GM18520 (cell line): ENCODE measurements around the gene UPB1.

ENCODE experiments used
- ATAC-seq: cut with Tn5 transposase; IDR thresholded peaks from one replicate; pipeline ENCODE4 v1.9.1; 2021; ENCODE audit not compliant: unreplicated experiment

UPB1 gene

GRCh38 chr22:24503843-24504338 lies 8.8 kb downstream of the UPB1 start:
- ATAC-seq: no peak

GRCh38 chr22:24504540-24504939 lies 9.4 kb downstream of the UPB1 start:
- no peak for ATAC-seq

DNA sequence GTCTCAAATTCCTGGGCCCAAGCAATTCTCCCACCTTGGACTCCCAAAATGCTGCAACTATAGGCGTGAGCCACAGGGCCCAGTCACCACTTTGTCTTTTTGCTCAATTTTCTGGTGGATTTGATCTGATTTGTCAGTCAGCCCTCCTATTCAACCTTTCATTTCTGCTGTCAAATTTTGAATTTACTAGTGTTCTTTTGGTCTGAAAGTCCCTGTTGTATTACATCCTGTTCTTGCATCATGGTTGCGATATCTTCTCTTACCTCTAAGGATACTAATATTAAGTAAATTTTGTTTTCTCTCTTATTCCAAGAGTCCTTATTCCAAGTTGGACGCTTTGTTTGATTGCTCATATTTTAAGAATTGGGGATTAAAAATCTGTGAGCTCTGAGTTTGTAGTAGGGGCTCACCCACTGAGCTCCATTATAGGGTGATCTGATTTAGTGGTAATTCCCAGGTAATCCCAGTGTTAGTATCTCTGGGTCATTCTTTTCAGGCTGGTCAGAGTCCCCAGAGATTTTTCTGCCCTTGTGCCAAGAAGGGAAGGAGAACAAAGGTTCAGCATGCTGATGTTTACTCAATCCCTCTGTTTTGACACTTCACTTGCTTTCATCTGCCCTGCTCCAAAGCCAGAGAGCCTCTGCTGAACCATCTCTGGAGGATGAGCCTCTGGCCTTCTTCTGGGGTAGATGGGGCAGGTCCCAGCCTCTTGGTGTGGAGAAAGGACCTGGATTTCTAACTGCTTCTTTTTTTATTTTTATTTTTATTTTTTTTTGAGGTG lies 10.0 kb downstream of the UPB1 start:
- no peak for ATAC-seq

GRCh38 chr22:24506802-24507438 lies 11.8 kb downstream of the UPB1 start:
- ATAC-seq: no peak

DNA sequence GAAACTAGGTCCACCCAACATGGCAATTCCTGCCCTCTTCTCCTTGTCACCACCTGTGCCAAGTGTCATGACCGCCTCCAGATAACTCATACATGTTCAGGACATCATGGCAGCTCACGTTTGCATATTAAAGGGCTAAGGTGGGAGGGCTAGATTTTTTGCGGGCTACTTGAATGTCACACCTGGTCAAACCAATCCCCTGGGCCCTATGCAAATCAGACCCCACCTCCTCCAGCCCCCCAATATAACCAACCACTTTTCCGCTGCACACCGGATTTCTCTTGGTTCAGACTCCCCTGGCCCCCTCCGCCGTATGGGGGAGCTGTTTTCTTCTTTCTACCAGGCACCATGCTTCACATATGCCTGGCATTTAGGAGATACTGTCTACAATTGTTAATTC lies 12.6 kb downstream of the UPB1 start:
- ATAC-seq: no peak

- ATAC-seq: no peak
Observed at GRCh38 chr22:24510637-24511625, 15.8 kb downstream of the UPB1 start.

- ATAC-seq: no peak
Observed at GRCh38 chr22:24512043-24512442, 16.9 kb downstream of the UPB1 start.

- no peak for ATAC-seq
Observed at GRCh38 chr22:24513378-24514240, 18.5 kb downstream of the UPB1 start.

DNA sequence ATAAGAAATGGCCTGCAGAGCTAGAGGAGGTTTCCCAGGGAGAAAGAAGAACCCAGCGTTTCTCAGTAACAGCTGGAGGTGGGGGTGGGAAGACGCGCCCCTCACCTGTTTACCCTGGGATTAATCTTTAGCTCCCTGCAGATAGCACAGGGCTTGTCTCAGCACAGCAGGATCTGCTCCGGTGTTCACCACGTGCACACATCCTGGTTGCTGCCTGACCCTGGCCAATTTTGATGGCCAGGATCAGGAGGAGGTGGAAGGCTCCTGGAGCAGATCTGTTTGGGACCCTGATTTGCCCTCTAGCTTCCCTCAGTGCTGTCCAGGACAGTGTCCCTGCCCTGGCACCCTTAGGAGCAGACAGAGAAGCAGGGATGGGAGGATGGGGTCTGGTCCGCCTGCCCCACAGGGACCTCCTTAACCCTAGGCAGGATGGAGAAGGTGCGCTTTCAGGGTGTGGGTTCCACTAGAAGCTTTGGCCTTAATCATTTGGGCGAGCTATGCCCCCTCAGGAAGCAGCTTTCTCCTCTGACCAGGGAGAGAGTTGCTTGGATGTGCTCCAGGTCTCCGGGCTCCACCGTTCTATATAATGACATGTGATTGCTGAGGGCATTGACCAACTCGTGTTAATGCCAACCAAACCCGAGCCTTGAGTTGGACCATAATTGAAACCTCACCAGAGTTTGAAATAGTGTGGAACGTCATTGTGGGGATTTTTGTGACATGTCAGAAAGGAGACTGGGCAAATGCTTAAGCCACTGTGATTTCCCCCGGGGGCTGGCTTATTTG lies 19.3 kb downstream of the UPB1 start:
- ATAC-seq: no peak

DNA sequence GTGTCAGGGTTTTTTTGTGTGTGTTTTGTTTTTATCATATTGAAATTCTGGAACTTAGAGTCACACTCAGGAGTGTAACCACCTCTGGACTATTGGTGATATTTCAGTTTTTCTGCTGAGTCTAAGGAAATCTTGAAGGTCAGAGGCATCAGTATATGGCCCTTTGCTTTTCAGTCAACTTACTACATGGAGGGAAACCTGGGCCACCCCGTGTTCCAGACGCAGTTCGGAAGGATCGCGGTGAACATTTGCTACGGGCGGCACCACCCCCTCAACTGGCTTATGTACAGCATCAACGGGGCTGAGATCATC lies 19.9 kb downstream of the UPB1 start:
- no peak for ATAC-seq

DNA sequence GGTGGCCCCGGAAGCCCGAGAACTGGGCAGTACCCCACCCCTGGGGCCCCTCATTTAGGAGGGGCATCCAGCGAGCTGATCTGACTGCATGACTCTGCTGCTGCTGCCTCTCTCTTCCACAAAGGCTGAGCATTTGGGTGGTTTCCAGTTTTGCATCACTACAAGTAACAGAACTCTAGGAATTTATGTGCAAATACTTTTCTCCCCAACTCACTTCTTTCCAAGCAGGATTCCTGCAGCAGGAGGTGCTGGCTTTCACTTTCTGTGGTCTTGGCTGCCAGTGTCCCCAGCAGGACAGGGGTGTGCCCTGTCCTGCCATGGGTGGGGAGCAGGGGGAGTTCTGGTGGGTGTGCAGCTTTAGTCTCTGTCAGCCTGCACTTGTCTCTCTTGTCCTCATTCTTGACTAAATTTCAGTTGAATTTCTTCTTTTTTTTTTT lies 21.2 kb downstream of the UPB1 start:
- no peak for ATAC-seq

DNA sequence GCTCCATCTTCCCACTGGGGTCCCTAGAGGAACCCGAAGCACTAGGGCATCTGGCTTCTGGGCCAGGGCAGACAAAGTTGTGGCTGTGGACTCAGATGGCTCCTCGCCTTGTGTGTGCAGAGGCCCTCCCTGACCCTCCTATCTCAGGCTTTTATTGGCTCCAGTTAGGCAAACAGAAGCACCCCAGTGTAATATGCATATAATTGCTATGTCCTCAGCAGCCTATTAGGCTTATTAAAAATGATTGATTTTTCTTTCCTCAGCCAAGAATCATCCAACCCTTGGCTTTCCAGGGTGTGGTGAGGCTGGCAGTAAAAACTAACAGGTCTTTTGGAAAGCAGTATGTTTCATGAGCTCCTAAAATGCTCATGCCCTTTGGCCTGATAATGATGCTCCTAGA lies 22.3 kb downstream of the UPB1 start:
- ATAC-seq: no peak

DNA sequence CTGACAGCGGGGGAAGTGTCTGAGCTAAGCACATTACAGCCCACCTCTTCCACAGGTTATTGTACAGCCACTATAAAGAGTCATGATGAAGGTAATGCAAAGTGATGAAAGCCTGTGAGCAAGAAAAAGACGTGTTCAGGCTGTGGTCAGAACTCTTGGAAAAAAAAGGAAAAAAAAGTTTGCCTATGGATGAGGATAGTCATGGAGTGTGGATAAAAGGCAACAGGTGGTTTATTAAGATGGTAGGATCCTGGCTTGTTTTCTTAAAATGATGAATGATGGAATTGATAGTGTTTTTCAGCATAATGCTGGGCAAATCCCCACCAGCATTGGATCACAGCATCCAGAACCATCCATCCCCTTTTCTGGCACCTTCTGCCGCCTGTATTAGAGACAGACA lies 23.1 kb downstream of the UPB1 start:
- ATAC-seq: no peak

DNA sequence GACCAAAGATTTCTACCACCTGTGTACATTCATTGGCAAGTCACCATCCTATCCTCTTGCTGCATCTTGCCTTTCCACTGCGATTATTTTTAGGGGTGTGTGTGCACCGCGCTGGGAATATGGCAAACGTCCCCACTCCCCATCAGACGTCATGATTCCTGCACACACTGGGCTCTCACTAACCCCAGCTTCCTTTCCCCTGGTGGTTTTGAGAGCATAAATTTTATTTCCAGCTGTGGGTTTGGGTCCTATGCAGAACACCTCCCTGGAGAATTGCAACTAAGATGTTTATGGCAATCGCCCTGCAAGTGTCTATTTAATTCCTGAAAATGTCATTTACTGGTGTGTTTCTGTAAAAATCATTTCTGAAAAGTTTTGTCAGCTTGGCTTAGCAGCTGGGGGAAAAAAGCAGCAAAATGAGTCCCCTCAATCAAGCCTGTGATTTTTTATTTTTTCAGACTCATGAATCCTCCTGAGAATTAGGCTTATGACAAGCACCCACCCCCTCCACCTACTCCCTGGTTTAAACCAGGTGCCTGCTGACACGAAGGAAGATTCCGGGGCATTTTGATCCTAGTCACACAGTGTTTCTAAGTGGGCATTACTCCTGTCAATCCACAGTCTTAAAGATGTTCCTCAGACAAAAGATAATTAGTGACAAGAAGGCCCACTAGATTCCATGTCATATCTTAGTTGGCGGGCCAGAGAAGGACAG lies 23.8 kb downstream of the UPB1 start:
- no peak for ATAC-seq

DNA sequence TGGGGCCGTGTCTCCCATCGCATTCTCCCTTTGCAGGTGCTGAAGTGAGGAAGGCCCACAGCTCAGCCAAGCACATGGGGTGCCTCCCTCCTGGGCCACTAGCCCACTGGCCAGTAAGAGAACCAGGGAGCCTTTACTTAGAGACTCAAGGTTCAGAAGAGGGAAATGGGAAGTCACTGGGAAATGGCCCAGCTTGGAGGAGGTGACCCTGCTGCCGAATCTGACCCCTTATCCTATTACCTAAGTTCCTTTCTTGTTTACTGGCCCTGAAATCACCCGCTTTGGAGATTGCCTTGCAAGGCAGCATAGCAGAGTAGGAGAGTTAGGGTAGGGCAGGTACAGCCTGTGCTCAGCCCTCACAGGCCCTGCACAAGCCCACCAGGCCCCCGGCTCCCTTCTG lies 24.4 kb downstream of the UPB1 start:
- no peak for ATAC-seq

- no peak for ATAC-seq
Observed at GRCh38 chr22:24521791-24522245, 26.7 kb downstream of the UPB1 start.

GRCh38 chr22:24523873-24524272 lies 28.7 kb downstream of the UPB1 start:
- ATAC-seq: no peak

GRCh38 chr22:24525416-24526037 lies 30.4 kb downstream of the UPB1 start:
- peak; percentile 86 for ATAC-seq

DNA sequence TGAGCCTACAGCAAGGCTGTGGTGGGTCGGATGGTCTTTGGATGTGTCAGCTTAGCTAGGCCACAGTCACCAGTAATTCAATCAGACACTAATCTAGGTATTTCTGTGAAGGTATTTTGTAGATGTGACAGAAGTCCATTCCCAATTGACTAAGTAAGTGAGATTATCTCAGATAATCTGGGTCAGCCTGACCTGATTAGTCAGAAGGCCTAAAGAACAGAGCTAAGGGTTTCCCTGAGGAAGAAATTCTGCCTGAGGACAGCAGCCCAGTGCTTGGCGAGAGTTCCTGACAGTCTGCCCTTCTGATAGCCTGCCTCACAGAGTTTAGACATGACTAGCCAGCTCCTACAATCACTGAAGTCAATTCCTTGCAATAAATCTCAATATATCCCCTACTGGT lies 31.1 kb downstream of the UPB1 start:
- ATAC-seq: no peak
